DMS53 treated with DMSO at 0.1 percent for 48 hours (cell line): ENCODE results near the gene MRPL47.

Experiments
- DNase-seq: peaks from one replicate; lab custom pipeline; 2025; ENCODE audit not compliant: unreplicated experiment; lab: John Stamatoyannopoulos, UW

The MRPL47 gene

DNA sequence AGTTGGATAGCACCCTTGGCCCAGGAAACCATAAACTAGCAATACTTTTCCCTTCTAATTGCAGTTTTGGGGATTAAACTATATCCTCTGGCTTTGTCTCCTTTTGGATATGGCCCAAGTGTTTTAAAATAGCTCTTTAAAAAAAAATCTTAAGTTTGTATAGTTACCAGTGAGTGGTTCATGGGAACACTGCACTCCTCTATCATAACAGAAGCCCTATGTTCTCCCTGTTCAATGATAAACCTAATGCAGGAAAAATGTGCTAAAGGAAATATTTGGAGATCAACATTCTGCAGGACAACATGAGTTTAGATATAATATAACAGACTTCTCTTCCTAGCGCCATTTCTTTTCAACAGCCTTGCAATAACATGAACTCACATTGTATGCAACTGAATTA lies 13.1 kb downstream of the MRPL47 start:
- no peak for DNase-seq

DNA sequence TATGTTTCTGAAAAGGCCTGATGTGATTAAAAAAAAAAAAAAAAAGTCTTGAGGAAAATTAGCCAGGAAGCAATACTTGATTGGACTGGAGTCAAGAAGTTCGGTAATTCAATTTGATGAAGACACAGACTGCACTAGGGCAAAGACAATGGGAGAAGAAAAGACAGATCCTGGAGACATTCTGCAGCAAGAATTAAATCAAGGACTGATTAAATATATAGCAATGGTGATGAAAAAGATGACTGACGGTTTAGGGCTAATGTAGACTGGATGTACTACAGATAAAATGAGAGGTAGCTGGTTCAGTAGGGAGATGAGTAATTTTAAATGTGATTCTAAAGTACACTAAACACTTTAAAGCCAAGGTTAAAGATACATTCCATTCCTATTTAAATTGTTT lies 13.8 kb downstream of the MRPL47 start:
- no peak for DNase-seq

DNA sequence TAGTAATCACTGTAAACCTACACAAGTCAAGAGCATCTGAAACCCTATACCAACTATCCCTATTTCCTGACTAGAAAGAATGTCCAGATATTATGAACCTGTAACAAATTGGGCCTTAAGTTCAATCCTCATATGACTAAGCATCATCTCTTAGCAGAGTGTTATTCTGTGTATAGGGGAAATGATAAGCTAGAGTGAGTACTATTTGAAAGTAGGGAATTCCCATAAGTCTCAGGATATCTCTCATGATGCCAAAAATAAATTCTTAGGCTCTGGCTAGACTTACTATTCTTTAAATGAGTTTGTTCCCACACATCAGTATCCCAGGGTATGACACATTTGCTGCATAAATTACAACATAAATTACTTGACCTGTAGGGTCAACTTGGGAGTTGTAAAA lies 15.3 kb downstream of the MRPL47 start:
- DNase-seq = no peak

DNA sequence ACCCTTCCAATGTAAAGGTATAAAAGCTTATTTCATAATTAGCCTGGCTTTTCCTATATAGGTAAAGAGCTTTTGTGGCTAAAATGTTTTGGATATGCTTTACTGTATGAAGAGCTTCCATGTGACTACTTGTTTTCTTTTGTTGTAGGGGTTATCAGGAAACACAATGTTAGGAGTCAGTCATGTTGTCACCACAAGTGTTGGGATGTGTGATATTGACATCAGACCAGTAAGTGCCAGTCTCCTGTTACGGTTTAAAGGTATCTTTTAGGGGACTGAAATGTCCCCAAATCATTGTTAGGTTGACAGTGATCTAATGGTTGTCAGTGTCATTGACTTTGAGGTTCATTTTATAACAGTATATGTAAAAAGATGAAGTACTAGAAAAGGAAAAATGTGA lies 23.4 kb downstream of the MRPL47 start:
- DNase-seq = no peak

DNA sequence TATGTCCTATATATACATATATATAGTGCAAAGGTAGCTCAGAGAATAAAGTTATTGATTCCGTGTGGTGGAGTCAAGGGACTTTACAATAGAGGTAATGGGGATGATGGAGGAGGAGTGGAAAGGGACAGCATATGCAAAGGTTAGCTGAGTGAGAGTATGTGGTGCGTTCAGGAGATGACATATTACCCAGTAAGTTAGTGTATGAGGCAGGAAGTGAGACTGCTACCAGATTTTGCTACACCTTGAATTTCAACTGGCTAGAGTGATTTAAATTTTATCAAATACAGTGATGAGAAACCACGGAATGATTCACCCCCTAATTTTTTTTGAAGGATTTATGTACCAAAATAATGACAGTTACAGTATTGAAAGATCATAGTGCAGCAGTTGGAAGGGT lies 38.9 kb downstream of the MRPL47 start:
- DNase-seq = no peak

DNA sequence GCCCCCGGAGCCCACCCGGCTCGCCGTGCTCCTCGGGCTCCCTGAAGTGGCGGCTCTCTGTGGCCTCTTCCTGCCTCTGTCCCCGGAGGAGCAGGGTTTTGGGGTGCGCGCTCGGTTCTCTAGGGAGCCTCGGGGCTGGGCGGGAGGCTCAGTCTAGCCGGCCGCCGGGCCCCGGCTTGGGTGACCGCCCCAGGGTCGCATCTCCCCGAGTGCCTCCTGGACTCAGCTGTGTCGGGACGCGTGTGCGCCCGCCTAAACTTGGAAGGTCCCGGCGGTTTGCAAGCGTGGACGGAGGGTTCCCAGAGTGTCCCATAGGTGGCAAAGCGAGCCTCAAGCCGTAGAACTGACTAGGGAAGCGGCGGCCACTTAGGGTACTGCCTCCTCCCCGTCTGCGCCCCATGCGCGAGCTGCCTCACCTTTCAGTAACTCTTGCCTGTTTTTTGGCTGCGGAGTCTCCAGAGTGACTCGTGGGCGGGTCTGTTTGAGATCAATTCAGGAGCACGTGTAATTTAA lies 41.1 kb downstream of the MRPL47 start:
- peak; percentile 15 for DNase-seq

DNA sequence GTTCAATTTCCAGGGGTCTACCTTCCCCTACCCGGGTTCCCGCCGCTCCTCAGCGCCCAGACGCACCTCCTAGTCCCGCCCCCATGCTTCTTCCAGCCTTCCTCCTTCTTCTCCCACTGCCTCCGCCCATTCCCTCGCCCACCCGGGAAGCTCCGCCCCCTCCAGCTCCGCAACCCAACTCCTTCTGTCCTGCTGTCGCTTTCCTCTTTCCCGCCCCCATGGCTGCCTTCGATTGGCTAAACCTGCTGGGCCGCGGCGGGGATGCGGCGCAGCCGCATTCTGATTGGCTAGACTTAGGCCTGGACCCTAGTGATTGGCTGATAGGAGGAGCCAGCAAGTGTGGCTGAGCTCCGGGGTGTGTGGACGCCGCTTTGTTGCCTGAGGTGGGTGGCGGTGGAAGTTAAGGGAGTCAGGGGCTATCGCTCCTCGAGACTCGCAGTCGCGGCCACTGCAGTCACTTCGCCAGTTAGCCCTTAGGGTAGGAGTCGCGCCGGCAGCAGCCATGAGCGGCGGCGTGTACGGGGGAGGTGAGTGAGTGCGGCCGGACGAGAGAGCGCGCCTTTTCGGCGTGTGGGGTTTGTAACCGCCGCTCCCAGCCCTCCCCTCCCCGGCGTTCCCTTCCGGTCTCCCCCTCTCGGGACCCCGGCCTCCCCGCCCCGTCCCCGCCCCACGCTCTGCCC lies 41.7 kb downstream of the MRPL47 start, which contains the start of gene ACTL6A:
TSS of gene ACTL6A (plus strand) at position 336 of the 680 bp plus-strand sequence. CDS start at position 503, 167 bp downstream.
- DNase-seq = peak; percentile 86

DNA sequence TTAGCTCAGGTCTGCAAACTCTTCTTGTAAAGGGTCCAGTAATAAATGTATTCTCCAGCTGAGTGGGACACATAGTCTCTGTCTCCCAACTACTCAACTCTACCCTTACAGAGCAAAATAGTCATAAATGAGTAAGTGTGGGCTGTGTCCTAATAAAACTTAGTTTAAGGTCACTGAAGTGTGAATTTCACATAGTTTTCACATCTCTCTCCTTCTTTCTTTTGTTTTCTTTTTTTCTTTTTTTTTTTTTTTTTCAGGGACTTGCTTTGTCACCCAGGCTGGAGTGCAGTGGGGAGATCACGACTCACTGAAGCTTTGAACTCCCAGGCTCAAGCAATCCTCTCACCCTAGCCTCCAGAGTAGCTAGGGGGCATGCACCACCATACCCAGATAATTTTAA lies 43.6 kb downstream of the MRPL47 start:
- DNase-seq = no peak

DNA sequence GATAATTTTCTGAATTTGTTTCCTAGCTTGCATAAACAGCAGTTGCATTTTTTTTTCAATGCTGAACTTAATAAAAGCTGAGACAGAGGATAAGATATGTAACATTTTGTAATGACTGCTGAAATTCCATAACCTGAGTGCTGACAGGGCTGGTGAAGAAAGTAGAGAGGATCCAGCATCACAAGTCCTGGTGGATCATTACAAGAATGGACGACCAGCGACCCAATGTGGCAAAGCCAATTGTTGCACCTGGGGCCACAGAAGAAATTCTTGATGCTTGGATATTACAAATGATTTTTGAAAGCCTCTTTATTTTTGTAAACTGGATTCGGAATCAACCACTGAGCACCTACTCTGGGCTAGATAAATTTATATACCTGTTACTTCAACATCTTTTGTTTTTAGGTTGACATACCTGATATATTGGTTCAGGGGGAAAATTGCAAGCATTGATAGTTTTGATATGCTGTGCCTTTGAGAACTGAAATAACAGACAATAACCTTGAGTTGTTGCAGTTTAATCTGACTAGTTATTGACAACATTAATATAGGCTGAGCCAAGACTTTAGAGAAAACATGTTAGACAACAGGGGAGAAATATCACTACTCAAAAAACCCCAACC lies 45.6 kb downstream of the MRPL47 start:
- peak; percentile 29 for DNase-seq

DNA sequence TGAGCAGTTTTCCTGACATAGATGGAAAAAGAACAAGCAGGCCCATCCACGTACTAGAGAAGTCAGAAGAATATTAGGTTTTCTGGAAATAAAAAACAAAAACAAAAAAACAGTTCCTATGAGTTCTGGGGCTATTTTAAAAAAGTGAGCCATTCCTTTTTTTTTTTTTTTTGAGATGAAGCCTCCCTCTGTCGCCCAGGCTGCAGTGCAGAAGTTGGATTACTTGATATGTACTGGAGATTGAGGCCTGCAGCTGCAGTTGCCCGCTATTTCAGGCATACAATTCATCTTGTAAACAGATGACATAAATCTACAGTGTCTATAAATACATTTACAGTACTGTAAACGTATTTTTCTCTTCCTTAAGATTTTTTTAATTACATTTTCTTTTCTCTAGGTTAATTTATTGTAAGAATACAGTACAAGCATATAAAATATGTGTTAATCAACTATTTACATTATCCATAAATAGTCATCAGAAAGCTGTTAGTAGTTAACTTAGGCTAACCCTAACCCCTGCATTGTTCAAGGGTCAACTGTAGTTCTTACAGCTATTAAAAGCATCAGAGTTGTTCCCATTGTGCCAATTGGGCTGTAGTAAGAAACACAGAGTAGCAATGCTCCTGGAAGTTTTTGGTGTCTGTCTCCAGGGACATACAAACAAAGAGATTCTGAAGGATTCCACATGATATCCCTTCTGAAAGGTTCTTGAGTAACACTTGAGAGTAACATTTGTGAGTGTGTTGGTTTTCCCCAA lies 52.9 kb downstream of the MRPL47 start:
- no peak for DNase-seq

DNA sequence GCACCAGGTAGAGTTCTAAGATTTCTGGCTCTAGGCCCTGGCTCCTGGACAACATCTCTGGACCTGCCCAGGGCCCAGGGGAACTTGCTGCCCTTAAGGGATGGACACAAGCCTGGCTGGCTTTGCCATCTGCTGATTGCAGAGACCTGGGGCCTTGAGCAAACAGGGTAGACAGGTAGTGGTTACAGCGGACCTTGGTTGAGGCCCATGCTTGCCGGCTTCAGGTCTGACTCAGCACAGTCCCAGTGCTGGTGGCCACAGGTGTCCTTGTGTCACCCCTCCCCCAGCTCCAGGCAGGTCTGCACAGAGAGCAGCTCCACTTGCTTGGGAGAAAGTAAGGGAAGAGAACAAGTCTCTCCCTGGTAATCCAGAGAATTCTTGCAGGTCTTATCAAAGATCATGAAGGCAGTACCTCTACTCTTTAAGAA lies 57.6 kb downstream of the MRPL47 start:
- DNase-seq = peak; percentile 58

DNA sequence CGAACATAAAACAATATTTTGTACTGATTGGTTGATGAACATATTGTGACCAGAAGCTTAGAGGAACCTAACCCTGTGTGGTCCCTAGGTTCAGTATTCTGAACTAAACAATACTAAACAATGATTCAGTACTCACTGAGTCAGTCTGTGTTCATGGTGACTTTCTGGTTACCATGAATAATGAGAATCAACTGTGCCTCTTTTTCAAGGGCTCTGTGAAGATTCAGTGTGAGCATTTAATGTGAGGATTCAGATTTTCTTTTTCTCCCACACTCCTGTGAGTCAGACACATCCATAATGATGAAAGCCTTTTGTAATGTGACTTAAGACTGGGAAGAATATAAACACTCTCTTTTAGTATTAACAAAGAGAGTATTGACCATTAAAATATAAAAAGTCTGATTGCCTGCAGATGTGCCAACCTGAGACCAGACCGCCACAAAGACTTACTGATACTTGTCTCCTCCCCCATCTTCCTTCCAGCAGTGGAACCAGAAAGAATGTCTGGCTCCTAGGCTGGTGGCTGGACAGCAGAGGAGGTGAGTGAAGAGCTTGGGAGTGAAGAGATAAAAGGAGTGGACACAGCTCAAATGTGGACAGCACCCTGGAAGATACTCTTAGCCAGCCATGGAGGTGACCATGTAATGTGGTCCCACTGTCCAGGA lies 59.3 kb downstream of the MRPL47 start:
- DNase-seq = no peak

DNA sequence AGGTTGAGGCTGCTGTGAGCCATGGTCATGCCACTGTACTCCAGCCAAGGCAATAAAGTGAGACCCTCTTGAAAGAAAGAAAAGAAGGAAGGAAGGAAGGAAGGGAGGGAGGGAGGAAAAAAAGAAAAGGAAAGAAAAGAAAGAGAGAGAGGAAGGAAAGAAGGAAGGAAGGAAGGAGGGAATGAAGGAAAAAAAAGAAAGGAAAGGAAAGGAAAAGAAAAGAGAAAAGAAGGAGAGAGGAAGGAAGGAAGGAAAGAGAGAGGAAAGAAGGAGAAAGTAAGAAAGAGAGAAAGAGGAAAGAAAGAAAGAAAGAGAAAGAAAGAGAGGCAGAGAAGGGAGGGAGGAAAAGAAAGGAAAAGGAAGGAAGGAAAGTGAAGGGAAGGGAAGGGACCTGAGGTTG lies 62.1 kb downstream of the MRPL47 start:
- no peak for DNase-seq

DNA sequence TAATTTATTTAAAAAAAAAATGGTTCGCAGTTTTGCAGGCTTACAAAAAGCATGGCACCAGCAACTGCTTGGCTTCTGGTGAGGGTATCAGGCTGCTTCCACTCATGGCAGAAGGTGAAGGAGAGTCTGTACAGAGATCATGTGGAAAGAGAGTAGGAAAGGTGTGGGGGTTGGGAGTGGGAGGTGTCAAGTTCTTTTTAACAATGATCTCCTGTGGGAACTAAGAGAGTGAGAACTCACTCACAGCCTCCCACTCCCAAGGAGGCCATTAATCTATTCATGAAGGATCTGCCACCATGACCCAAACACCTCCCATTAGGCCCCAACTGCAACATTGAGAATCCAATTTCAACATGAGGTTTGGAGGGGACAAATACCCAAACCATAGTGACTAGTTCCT lies 62.8 kb downstream of the MRPL47 start:
- DNase-seq = no peak

DNA sequence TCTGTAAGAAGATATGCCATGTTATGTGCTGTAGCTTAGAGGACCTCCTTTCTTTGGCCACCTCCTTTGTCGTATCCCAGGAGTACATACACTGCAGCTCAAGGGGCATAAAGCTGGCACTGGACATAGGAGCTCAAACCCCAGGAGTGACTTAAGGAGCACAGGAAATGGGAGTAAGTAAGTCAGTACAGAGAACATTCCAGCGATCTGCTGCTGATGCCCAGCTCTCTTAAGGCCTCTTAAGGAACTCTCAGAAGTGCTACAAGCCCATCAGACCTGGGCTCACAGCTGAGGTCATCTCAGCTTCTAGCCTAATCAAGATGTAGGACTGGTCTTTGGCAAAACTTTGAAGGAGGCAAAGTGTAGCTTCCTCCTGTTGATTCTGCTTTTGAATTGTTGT lies 63.3 kb downstream of the MRPL47 start:
- no peak for DNase-seq
